HL-60 (cell line): Measurements from ENCODE around the gene NHERF2.

Source experiments
- POLR2AphosphoS5 ChIP-seq: IDR thresholded peaks from 2 replicates; pipeline ENCODE4 v1.6.1; 2012; ENCODE audit warnings: low read depth
- REST ChIP-seq: IDR thresholded peaks from 2 replicates; pipeline ENCODE4 v1.6.1; 2012; ENCODE audit warnings: low read depth; ENCODE audit not compliant: insufficient replicate concordance
- TF ChIP-seq, protein P1 (sequence below): IDR thresholded peaks from one replicate; pipeline ENCODE4 v1.5.1; 2011; ENCODE audit warnings: low read length, control low read depth, inconsistent platforms; ENCODE audit not compliant: insufficient read depth

- TF ChIP-seq, protein P1, sequence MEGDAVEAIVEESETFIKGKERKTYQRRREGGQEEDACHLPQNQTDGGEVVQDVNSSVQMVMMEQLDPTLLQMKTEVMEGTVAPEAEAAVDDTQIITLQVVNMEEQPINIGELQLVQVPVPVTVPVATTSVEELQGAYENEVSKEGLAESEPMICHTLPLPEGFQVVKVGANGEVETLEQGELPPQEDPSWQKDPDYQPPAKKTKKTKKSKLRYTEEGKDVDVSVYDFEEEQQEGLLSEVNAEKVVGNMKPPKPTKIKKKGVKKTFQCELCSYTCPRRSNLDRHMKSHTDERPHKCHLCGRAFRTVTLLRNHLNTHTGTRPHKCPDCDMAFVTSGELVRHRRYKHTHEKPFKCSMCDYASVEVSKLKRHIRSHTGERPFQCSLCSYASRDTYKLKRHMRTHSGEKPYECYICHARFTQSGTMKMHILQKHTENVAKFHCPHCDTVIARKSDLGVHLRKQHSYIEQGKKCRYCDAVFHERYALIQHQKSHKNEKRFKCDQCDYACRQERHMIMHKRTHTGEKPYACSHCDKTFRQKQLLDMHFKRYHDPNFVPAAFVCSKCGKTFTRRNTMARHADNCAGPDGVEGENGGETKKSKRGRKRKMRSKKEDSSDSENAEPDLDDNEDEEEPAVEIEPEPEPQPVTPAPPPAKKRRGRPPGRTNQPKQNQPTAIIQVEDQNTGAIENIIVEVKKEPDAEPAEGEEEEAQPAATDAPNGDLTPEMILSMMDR: no peak
- no peak for TF ChIP-seq POLR2AphosphoS5
- TF ChIP-seq REST: no peak
Measured at GRCh38 chr16:2040041-2040786, 13.5 kb downstream of the NHERF2 start.
